CD14-positive monocyte (primary cell): ENCODE data around the gene MTCL3.
A peak's percentile ranks its signal among the peaks of the same experiment; 100 is the strongest.

Experiments
- DNase-seq, 3 donors: peaks; one replicate each; pipeline ENCODE4 v3.0.0-alpha.2; 2011 to 2022
- H2AFZ ChIP-seq: 2 replicates; pipeline ENCODE4 v1.6.0; 2012; ENCODE audit warnings: mild to moderate bottlenecking, low read depth, low read length, inconsistent platforms; ENCODE audit not compliant: insufficient read depth, poor library complexity, severe bottlenecking
- H3K27ac ChIP-seq, 2 donors: 1 replicate in 1 of 2; 2 replicates in 1 of 2; pipeline ENCODE4 v1.5.1; 2012 to 2013; ENCODE audit warnings: low read length in 2 of 2, control low read depth in 1 of 2, inconsistent platforms in 1 of 2, low read depth in 1 of 2, mild to moderate bottlenecking in 1 of 2
- H3K27me3 ChIP-seq, 2 donors: one replicate each; pipeline versions ENCODE4 v1.6.0 to v1.6.1; 2011 to 2013; ENCODE audit warnings: low read length in 2 of 2; ENCODE audit not compliant: control insufficient read depth in 2 of 2, insufficient read depth in 2 of 2
- H3K36me3 ChIP-seq, 2 donors: replicated peaks in 1 of 2; 1 replicate in 1 of 2; 2 replicates in 1 of 2; pipeline versions ENCODE4 v1.5.1 to v1.6.1; 2012 to 2013; ENCODE audit warnings: low read length in 2 of 2, control low read depth in 1 of 2, inconsistent platforms in 1 of 2, mild to moderate bottlenecking in 1 of 2; ENCODE audit not compliant: insufficient read depth in 2 of 2, control insufficient read depth in 1 of 2
- H3K4me1 ChIP-seq, 2 donors: 1 replicate in 1 of 2; 2 replicates in 1 of 2; pipeline versions ENCODE4 v1.5.1 to v1.6.1; 2012 to 2013; ENCODE audit warnings: low read length in 2 of 2, control low read depth in 1 of 2, inconsistent platforms in 1 of 2, mild to moderate bottlenecking in 1 of 2, moderate library complexity in 1 of 2; ENCODE audit not compliant: insufficient read depth in 2 of 2, control insufficient read depth in 1 of 2
- H3K4me2 ChIP-seq: replicated peaks from 2 replicates; pipeline ENCODE3; 2012; ENCODE audit warnings: low read length, moderate library complexity, mild to moderate bottlenecking; ENCODE audit not compliant: poor library complexity, severe bottlenecking; ENCODE audit errors: extremely low read depth
- H3K4me3 ChIP-seq, 3 experiments: fragments of 200-600 bp in 1 of 3; sonication (generic) in 1 of 3; replicated peaks in 1 of 3; 1 replicate in 2 of 3; 2 replicates in 1 of 3; pipeline ENCODE4 v1.5.1; 2011 to 2013; ENCODE audit warnings: low read length in 3 of 3, mild to moderate bottlenecking in 3 of 3, control low read depth in 2 of 3, low read depth in 2 of 3, inconsistent platforms in 1 of 3, moderate library complexity in 1 of 3
- H3K79me2 ChIP-seq: 2 replicates; pipeline ENCODE4 v1.6.0; 2012; ENCODE audit warnings: mild to moderate bottlenecking, control low read depth, inconsistent platforms, low read length, moderate library complexity; ENCODE audit not compliant: insufficient read depth
- H3K9ac ChIP-seq: 2 replicates; pipeline ENCODE4 v1.6.0; 2017; ENCODE audit warnings: low read length, mild to moderate bottlenecking; ENCODE audit not compliant: insufficient read depth, poor library complexity, severe bottlenecking
- H3K9me3 ChIP-seq, 2 donors: replicated peaks in 1 of 2; 1 replicate in 1 of 2; 2 replicates in 1 of 2; pipeline versions ENCODE4 v1.5.1 to v1.6.1; 2012 to 2013; ENCODE audit warnings: low read length in 2 of 2, control low read depth in 1 of 2; ENCODE audit not compliant: control insufficient read depth in 1 of 2, insufficient read depth in 1 of 2
- H4K20me1 ChIP-seq: 2 replicates; pipeline ENCODE4 v1.6.0; 2012; ENCODE audit warnings: mild to moderate bottlenecking, low read length, control low read depth, moderate library complexity; ENCODE audit not compliant: insufficient read depth
- H3K27ac Mint-ChIP-seq, 7 donors: one replicate each; pipeline ENCODE4 v1.8.0; 2020; ENCODE audit warnings: mild to moderate bottlenecking in 7 of 7, mixed read lengths in 7 of 7, moderate library complexity in 6 of 7, inconsistent platforms in 2 of 7
- H3K27me3 Mint-ChIP-seq, 3 donors: one replicate each; pipeline ENCODE4 v1.8.0; 2021 to 2022; ENCODE audit warnings: low read depth in 3 of 3, mild to moderate bottlenecking in 3 of 3, mixed read lengths in 3 of 3, moderate library complexity in 3 of 3, inconsistent platforms in 1 of 3
- H3K36me3 Mint-ChIP-seq, 2 donors: one replicate each; pipeline ENCODE4 v1.8.0; 2020; ENCODE audit warnings: mixed read lengths in 2 of 2, inconsistent platforms in 1 of 2, mild to moderate bottlenecking in 1 of 2
- H3K4me1 Mint-ChIP-seq: one replicate; pipeline ENCODE4 v1.8.0; 2020; ENCODE audit warnings: mild to moderate bottlenecking, mixed read lengths
- H3K4me3 Mint-ChIP-seq, 2 donors: one replicate each; pipeline ENCODE4 v1.8.0; 2020; ENCODE audit warnings: mild to moderate bottlenecking in 2 of 2, mixed read lengths in 2 of 2, moderate library complexity in 1 of 2
- H3K9me3 Mint-ChIP-seq, 7 donors: one replicate each; pipeline ENCODE4 v1.8.0; 2020 to 2022; ENCODE audit warnings: mixed read lengths in 7 of 7, mild to moderate bottlenecking in 6 of 7, moderate library complexity in 6 of 7, inconsistent platforms in 2 of 7
- WGBS: methylation state at CpG from one replicate; pipeline ENCODE4 v1.1.5; 2013; ENCODE audit warnings: missing lambda C conversion rate; ENCODE audit not compliant: insufficient coverage; 5-methylcytosine and 5-hydroxymethylcytosine counted together
- intact Hi-C, 2 donors: fragments of 100-400 bp; cut with micrococcal nuclease; formaldehyde crosslinking; loops; one replicate each; pipeline versions ENCODE4 v1.15.0 to v1.15.1; 2023
- TF ChIP-seq, protein P1 (sequence below): fragments of 200-600 bp; IDR thresholded peaks from one replicate; pipeline ENCODE4 v1.8.0; 2022; ENCODE audit warnings: antibody characterized with exemption, mild to moderate bottlenecking

MTCL3 gene

DNA sequence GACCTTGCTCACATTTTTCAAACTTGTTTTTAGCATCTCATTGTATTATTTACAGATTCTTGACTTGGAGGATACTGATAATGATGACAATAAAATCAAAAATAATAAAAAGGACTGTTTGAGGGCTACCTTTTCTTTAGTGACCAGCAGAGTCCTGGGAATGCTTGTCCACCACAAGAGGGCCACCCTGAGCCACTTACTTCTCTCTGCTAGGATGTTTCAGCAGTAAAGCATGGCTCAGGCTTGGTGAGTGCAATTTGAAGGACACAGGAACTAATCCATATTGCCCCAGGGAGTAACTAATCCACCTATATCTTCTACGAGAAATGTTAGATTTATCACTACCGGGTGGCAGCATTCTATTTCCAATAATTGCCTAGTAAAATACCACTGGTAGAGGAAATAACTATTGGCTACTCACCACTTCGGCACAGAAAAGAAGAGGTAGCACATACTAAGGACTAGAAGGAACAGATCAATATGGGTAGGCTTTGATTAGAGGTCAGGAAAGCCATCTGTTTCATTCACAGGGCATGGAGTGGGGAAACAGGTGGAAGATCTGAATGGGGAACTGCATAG is 54.2 kb downstream of the MTCL3 start:
- Mint-ChIP-seq H3K36me3 (no peaks in the 10 kb centered on the region), H3K27ac (no peak overlapping the region), H3K4me1 (no peaks in the 10 kb centered on the region), H3K27me3 (peaks cover 0 to 2% (median 0%) of the 10 kb centered on the region in 3 donors), H3K9me3 (no peaks in the 10 kb centered on the region), H3K4me3 (no peak overlapping the region)
- Histone ChIP-seq H3K79me2 (no peaks in the 10 kb centered on the region), H3K36me3 (no peaks in the 10 kb centered on the region), H2AFZ (no peak overlapping the region), H3K27me3 (no peaks in the 10 kb centered on the region), H3K4me1 (no peaks in the 10 kb centered on the region), H3K27ac (no peak overlapping the region), H3K4me3 (no peak overlapping the region), H4K20me1 (no peaks in the 10 kb centered on the region), H3K4me2 (no peak overlapping the region), H3K9ac (no peak overlapping the region), H3K9me3 (no peaks in the 10 kb centered on the region)
- TF ChIP-seq, protein P1, sequence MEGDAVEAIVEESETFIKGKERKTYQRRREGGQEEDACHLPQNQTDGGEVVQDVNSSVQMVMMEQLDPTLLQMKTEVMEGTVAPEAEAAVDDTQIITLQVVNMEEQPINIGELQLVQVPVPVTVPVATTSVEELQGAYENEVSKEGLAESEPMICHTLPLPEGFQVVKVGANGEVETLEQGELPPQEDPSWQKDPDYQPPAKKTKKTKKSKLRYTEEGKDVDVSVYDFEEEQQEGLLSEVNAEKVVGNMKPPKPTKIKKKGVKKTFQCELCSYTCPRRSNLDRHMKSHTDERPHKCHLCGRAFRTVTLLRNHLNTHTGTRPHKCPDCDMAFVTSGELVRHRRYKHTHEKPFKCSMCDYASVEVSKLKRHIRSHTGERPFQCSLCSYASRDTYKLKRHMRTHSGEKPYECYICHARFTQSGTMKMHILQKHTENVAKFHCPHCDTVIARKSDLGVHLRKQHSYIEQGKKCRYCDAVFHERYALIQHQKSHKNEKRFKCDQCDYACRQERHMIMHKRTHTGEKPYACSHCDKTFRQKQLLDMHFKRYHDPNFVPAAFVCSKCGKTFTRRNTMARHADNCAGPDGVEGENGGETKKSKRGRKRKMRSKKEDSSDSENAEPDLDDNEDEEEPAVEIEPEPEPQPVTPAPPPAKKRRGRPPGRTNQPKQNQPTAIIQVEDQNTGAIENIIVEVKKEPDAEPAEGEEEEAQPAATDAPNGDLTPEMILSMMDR: peak; percentile 86
- DNase-seq: peak; percentile 47 to 66 (median 63)
- intact Hi-C loops: loop anchor here (10.0 kb wide), 2 partner anchors 70 to 80 kb away; no protein-coding TSS in a partner anchor
- no CpG with 5 or more reads among the region's 3 CpGs for WGBS

DNA sequence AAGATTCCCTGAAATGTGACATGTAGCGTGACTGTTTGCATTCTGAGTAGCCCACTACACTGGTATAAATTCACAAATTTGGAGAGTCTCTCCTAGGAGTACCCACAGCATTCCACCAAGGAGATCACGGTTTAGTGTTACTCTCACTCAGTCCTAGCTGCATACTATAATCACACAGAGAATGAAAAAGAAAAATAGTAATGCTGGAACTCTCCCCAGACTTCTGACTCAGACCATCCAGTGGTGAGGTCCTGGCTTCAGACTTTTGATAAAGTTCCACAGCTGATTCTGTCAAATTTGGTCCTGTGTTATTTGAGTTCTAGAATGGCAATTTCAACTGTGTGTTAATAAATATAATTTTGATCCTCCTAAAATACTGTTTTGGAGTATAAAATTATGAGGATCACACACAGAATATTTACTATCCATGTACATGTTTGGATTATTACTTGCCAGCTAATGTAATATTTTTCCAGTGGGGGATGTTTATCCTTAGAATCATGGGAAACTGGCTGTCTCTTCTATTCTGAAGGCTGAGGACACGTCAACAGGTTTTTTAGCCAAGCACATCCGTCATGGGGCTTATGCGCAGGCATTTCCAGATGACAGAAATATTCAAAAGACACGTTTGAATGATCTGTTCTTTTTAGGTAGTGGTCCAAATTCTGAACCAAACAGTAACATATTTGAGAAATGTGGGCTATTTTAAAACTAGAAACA is 54.8 kb downstream of the MTCL3 start:
- Histone ChIP-seq H3K79me2 (no peaks in the 10 kb centered on the region), H3K4me1 (peaks cover 0 to under 1% of the 10 kb centered on the region in 2 donors), H4K20me1 (no peaks in the 10 kb centered on the region), H3K4me2 (no peak overlapping the region), H3K9ac (no peak overlapping the region), H3K27ac (no peak overlapping the region), H3K9me3 (no peaks in the 10 kb centered on the region), H3K4me3 (no peak overlapping the region), H3K36me3 (no peaks in the 10 kb centered on the region), H3K27me3 (no peaks in the 10 kb centered on the region), H2AFZ (no peak overlapping the region)
- Mint-ChIP-seq H3K27me3 (peaks cover 0 to 2% (median 0%) of the 10 kb centered on the region in 3 donors), H3K9me3 (no peaks in the 10 kb centered on the region), H3K36me3 (no peaks in the 10 kb centered on the region), H3K4me3 (no peak overlapping the region), H3K4me1 (peaks cover 3% of the 10 kb centered on the region), H3K27ac (peak overlapping the region in 1 of 7 donors; percentile 64)
- 74% methylated on average over 3 of the region's 6 CpGs for WGBS
- intact Hi-C loops: loop anchor here (10.0 kb wide), 2 partner anchors 70 to 80 kb away; no protein-coding TSS in a partner anchor
- TF ChIP-seq, protein P1: no peak
- DNase-seq: no peak
